ENCODE data around the gene RPUSD1. TPM values are rescaled to one million over a fixed set of nuclear protein-coding genes. Genes with fewer than 3 reads are reported as not detected.

RPUSD1 gene
- total and polyA plus RNA-seq, 8 donors, result 8.6 to 21.0 (median 12.1) TPM

DNA sequence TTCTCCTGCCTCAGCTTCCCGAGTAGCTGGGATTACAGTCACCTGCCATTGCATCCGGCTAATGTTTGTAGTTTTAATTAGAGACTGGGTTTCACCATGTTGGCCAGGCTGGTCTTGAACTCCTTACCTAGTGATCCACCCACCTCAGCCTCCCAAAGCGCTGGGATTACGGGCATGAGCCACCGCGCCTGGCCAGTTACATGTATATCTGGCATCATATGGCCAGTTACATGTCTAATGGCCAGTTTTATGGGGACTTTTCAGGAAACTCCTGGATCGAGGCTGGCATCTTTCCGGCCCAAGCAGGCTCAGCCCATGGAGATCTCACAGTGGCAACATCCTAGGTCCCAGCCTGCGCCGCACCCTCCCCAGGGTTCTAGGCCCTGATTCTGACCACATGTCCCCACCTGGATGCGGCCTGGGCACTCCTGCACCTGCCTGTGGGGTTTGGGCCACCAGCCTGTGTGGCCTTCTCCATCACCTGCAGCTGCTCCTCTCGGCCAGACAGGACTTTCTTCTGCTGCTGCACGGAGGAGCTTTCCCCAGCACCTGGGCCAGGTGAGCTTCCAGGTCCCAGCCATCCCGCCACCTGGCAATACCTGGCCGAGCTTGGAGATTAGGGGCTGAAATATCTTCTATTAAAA lies 46.1 kb downstream of the RPUSD1 start:
- DNase-seq, result peak in 1 of 4 donors; percentile 60
- intact Hi-C loops (cut with DNase I), result no loop called here
- Histone ChIP-seq H3K27me3 (peaks cover 0 to 18% of the 10 kb centered on the region in 2 donors), H3K36me3 (peaks cover 0 to 10% of the 10 kb centered on the region in 2 donors), H3K9me3 (no peaks in the 10 kb centered on the region), H3K4me3 (no peak overlapping the region), H3K27ac (no peak overlapping the region), H3K4me1 (peaks cover 11 to 18% of the 10 kb centered on the region in 2 donors)
- TF ChIP-seq, protein P1, sequence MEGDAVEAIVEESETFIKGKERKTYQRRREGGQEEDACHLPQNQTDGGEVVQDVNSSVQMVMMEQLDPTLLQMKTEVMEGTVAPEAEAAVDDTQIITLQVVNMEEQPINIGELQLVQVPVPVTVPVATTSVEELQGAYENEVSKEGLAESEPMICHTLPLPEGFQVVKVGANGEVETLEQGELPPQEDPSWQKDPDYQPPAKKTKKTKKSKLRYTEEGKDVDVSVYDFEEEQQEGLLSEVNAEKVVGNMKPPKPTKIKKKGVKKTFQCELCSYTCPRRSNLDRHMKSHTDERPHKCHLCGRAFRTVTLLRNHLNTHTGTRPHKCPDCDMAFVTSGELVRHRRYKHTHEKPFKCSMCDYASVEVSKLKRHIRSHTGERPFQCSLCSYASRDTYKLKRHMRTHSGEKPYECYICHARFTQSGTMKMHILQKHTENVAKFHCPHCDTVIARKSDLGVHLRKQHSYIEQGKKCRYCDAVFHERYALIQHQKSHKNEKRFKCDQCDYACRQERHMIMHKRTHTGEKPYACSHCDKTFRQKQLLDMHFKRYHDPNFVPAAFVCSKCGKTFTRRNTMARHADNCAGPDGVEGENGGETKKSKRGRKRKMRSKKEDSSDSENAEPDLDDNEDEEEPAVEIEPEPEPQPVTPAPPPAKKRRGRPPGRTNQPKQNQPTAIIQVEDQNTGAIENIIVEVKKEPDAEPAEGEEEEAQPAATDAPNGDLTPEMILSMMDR (IDR thresholded peaks at IDR 0.05), result no peak
- no peak for ATAC-seq

DNA sequence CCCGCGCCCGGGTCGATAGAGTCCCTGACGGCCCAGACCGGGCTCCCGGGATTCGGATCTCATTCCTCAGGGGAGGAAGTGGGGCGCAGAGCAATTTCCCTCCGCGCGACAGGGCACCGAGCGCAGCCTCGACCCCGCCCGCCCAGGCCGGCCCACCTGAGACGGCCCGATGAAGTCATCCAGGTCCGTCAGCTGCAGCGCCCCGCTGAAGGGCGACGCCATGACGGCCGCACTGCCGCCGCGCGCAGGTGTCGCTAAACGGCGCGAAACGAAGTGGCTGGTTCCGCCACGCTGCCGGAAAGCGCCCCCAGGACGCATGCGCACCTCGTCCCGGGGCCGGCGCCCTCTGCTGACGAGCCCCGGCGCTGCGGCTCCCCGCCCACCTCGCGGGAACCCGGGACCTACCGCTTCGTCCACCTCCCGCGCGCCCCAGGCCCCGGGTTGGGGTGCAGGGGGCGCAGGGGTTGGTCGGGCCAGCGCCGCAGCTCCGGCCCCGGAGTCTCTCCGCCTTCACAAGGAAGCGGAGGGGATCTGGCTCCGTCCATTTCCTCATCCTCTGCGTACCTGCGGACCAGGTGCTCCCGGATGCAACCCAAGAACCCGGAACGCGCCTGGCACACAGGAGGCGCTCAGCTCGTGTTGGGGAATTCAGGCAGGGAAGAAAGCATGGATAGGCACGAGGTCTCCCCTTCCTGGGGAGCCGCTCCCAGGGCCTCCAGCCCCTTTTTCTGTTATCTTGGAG lies 47.2 kb downstream of the RPUSD1 start, which contains the start of gene CIAO3:
Gene CIAO3, minus strand, starts transcription at position 234 of the 742 bp plus-strand sequence. Its CDS starts 12 bp downstream, at position 222.
- Histone ChIP-seq H3K36me3 (peaks cover 0 to 22% of the 10 kb centered on the region in 2 donors), H3K4me1 (peaks cover 11 to 18% of the 10 kb centered on the region in 2 donors), H3K27ac (peak within 1 kb of the TSS in 1 of 2 donors; percentile 51), H3K27me3 (peaks cover 0 to 18% of the 10 kb centered on the region in 2 donors), H3K4me3 (peak within 1 kb of the TSS; percentile 83 to 90), H3K9me3 (no peaks in the 10 kb centered on the region)
- ATAC-seq (peak; percentile 96), DNase-seq (peak; percentile 88 to 97 (median 90))
- intact Hi-C loops (cut with DNase I), result no loop called here
- TF ChIP-seq, protein P1 (IDR thresholded peaks at IDR 0.05), result peak; percentile 88 to 94

DNA sequence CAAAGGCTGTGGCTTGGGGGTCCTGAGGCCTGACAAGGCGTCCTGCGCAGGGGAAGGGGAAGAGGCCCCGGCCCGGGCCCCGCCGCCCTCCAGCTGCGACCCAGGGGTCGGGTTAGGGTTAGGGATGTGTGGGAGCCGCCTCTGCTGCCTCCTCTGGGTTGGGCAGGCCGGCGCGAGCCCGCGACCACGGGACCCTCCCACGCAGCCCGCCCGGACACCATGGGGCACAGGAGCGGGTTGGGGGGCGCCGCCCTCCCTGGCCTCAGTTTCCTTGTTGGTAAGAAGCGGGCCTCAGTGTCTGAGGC lies 47.8 kb downstream of the RPUSD1 start:
- H3K27ac ChIP-seq, result peak overlapping the region in 1 of 2 donors; percentile 51

DNA sequence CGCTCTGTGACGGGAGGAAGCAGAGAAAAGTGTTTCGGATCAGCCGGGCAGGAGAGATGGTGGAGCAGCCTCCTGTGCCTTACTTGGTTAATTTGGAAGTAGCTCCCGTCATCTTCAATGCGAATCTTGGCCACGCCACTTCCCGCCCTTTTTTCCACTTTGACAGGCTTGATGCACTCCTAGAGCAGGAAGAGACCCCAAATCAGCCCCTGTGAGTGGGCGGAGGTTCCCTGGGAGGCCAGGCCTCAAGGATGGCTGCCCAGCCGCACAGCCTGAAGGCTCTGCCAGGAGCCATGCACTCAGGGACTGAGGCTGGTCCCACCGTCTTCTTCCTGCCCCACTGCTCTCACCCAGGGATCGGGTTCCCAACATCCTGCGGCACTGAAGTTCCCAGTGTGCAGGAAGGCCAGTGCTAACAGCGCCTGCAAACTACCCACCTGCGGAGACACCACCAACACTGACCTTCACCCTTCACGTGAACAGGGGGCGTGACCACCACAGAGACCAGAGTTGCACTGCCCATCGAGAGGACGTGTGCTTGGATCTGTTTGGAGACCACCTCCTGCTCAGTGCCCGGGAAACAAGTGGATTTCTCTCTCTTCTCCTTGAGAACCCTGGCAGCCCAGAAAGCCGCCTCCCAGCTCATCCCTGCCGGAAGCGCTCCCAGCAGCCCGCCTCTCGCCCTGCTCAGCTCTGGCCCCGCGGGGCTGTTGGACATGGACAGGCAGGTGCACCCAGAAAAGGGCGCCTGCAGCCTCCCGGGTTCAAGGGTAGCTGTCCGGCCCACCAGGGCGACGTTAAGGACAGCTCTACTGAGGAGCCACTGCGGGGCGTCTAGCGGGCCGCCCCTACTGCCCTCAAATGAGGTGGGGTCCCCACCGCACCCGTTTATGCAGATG lies 48.4 kb downstream of the RPUSD1 start:
- TF ChIP-seq, protein P1 (IDR thresholded peaks at IDR 0.05), result no peak
- intact Hi-C loops (cut with DNase I), result no loop called here
- peak in 1 of 4 donors; percentile 80 for DNase-seq

More for the DNA sequence above, 47.8 kb downstream of the RPUSD1 start:
- Histone ChIP-seq H3K4me1 (peaks cover 11 to 18% of the 10 kb centered on the region in 2 donors), H3K36me3 (peaks cover 0 to 27% of the 10 kb centered on the region in 2 donors), H3K4me3 (peak overlapping the region; percentile 83 to 90), H3K9me3 (no peaks in the 10 kb centered on the region), H3K27me3 (peaks cover 0 to 13% of the 10 kb centered on the region in 2 donors)
- TF ChIP-seq, protein P1 (IDR thresholded peaks at IDR 0.05), result no peak
- peak; percentile 34 for ATAC-seq
- intact Hi-C loops (cut with DNase I), result no loop called here
- peak in 1 of 4 donors; percentile 85 for DNase-seq

More for the DNA sequence above, 48.4 kb downstream of the RPUSD1 start:
- Histone ChIP-seq H3K9me3 (no peaks in the 10 kb centered on the region), H3K4me1 (peaks cover 11 to 18% of the 10 kb centered on the region in 2 donors), H3K27me3 (peaks cover 0 to 13% of the 10 kb centered on the region in 2 donors), H3K4me3 (peak overlapping the region; percentile 83 to 90), H3K27ac (no peak overlapping the region), H3K36me3 (peaks cover 0 to 33% of the 10 kb centered on the region in 2 donors)
- no peak for ATAC-seq
